K562 (cell line): Measurements from ENCODE around the gene CLDN10. TPM values are rescaled to one million over a fixed set of nuclear protein-coding genes. Genes with fewer than 3 reads are reported as not detected.

Experiments
- ATAC-seq: fragments of 200-7000 bp; cut with Tn5 transposase; 3 replicates; pipeline ENCODE4 v1.9.1; 2020; ENCODE audit warnings: moderate library complexity
- BruUV-seq: library from RNA; stranded (reverse); fragments of 400-500 nt; replicated peaks from 2 replicates; lab custom pipeline; 2021; lab: Mats Ljungman, UMichigan
- CTCF ChIA-PET: fragments of 300-600 bp; formaldehyde crosslinking; extraction: SDS; loops from one replicate; lab custom pipeline; 2021; ENCODE audit warnings: low intra/inter-chr PET ratio; lab: Yijun Ruan, JAX
- POLR2A ChIA-PET: fragments of 300-600, 350-650 bp; sonication (Branson Sonifier 250); formaldehyde crosslinking; extraction: SDS; loops from one replicate; lab custom pipeline; 2021; ENCODE audit warnings: antibody characterized with exemption, inconsistent platforms; lab: Yijun Ruan, JAX
- DNase-seq, 4 experiments: peaks; one replicate each; pipeline versions ENCODE4 v3.0.0 to v3.0.0-alpha.2; 2011 to 2018; ENCODE audit warnings: low spot score in 3 of 4, mixed read lengths in 3 of 4; ENCODE audit errors: extremely low read depth in 1 of 4
- FAIRE-seq: peaks from 2 replicates; lab custom pipeline; 2011; peaks lifted over from hg19 to GRCh38; lab: Jason Lieb, UNC
- H2AFZ ChIP-seq: 2 replicates; pipeline ENCODE4 v1.6.0; 2011; ENCODE audit warnings: low read depth, low read length, control low read depth, inconsistent platforms
- H3K27ac ChIP-seq: fragments of 200-600 bp; 3 replicates; pipeline ENCODE4 v1.8.0; 2011; ENCODE audit warnings: low read depth, mild to moderate bottlenecking, control low read depth, inconsistent platforms, low read length, moderate library complexity, mixed read lengths; ENCODE audit errors: extremely low read depth
- H3K27me3 ChIP-seq, 2 experiments: fragments of 300-600 bp in 1 of 2; 2 replicates in 1 of 2; 3 replicates in 1 of 2; pipeline versions ENCODE4 v1.6.0 to v1.8.0; 2011; ENCODE audit warnings: inconsistent platforms in 2 of 2, low read length in 2 of 2, mild to moderate bottlenecking in 1 of 2, mixed read lengths in 1 of 2, moderate library complexity in 1 of 2; ENCODE audit not compliant: control insufficient read depth in 2 of 2, insufficient read depth in 2 of 2
- H3K36me3 ChIP-seq: fragments of 300-600 bp; 3 replicates; pipeline ENCODE4 v1.8.0; 2011; ENCODE audit warnings: mild to moderate bottlenecking, low read length, inconsistent platforms; ENCODE audit not compliant: control insufficient read depth, insufficient read depth
- H3K4me1 ChIP-seq, 2 experiments: fragments of 200-600 bp in 1 of 2; replicated peaks in 1 of 2; 2 replicates in 1 of 2; 3 replicates in 1 of 2; pipeline versions ENCODE4 v1.5.1 to v1.8.0; 2011; ENCODE audit warnings: inconsistent platforms in 2 of 2, low read length in 2 of 2, mild to moderate bottlenecking in 1 of 2, mixed read lengths in 1 of 2, moderate library complexity in 1 of 2; ENCODE audit not compliant: control insufficient read depth in 2 of 2, insufficient read depth in 2 of 2
- H3K4me2 ChIP-seq: 2 replicates; pipeline ENCODE4 v1.6.1; 2011; ENCODE audit warnings: low read length, control low read depth, inconsistent platforms, mixed read lengths; ENCODE audit not compliant: insufficient read depth
- H3K4me3 ChIP-seq: fragments of 200-600 bp; sonication (generic), shearing (Covaris generic); 2 replicates; pipeline ENCODE4 v1.5.1; 2016; ENCODE audit warnings: control low read depth, inconsistent platforms
- H3K79me2 ChIP-seq: fragments of 200-600 bp; 3 replicates; pipeline ENCODE4 v1.8.0; 2011; ENCODE audit warnings: low read length, inconsistent platforms; ENCODE audit not compliant: control insufficient read depth, insufficient read depth
- H3K9ac ChIP-seq, 2 experiments: 2 replicates each; pipeline versions ENCODE4 v1.6.0 to v1.6.1; 2011; ENCODE audit warnings: low read depth in 2 of 2, low read length in 2 of 2, control low read depth in 1 of 2, inconsistent platforms in 1 of 2, mild to moderate bottlenecking in 1 of 2, mixed read lengths in 1 of 2; ENCODE audit not compliant: insufficient read depth in 1 of 2
- H3K9me1 ChIP-seq: one replicate; pipeline ENCODE4 v1.6.0; 2011; ENCODE audit warnings: inconsistent platforms, mild to moderate bottlenecking, low read length, moderate library complexity; ENCODE audit not compliant: control insufficient read depth, insufficient read depth
- H3K9me3 ChIP-seq: replicated peaks from 2 replicates; pipeline ENCODE4 v1.5.1; 2011; ENCODE audit warnings: low read depth, low read length, inconsistent platforms; ENCODE audit not compliant: control insufficient read depth, insufficient read depth
- H4K20me1 ChIP-seq: replicated peaks from 2 replicates; pipeline ENCODE4 v1.6.1; 2011; ENCODE audit warnings: low read length, inconsistent platforms, mixed read lengths; ENCODE audit not compliant: control insufficient read depth, insufficient read depth
- NBN ChIP-seq: fragments of 450-650 bp; IDR thresholded peaks from 2 replicates; pipeline ENCODE4 v1.6.1; 2016; ENCODE audit warnings: low read depth, mild to moderate bottlenecking
- NFE2L1 ChIP-seq: fragments of 450-650 bp; IDR thresholded peaks from 2 replicates; pipeline ENCODE4 v1.6.1; 2016; ENCODE audit warnings: missing genetic modification characterization, low read depth, mild to moderate bottlenecking, missing compliant biosample characterization, moderate library complexity, borderline replicate concordance
- TRIM25 ChIP-seq: fragments of 450-650 bp; IDR thresholded peaks from 2 replicates; pipeline ENCODE4 v1.7.0; 2016; ENCODE audit warnings: borderline replicate concordance
- WGBS: fragments of 100-300 bp; shearing (Covaris generic); methylation state at CpG from one replicate; pipeline ENCODE4 v1.1.6; 2016; ENCODE audit warnings: low coverage, mixed read lengths; ENCODE audit not compliant: insufficient coverage; ENCODE audit errors: missing lambda C conversion rate; 5-methylcytosine and 5-hydroxymethylcytosine counted together
- in situ Hi-C: fragments of 300-500 bp; cut with MboI; formaldehyde crosslinking; loops from 4 replicates; pipeline ENCODE4 v1.15.0; 2018; ENCODE audit warnings: inconsistent platforms, mixed read lengths
- intact Hi-C: fragments of 100-400 bp; cut with micrococcal nuclease; formaldehyde crosslinking; loops from 2 replicates; pipeline ENCODE4 v1.14.2; 2022
- polyA plus RNA-seq, 8 experiments: library from polyadenylated mRNA; depleted of rRNA in 4 of 8; stranded (reverse) in 5 of 8; unstranded in 3 of 8; fragments of >200 nt; fragmentation: Nextera tagmentation in 2 of 8; fragmentation: Illumina TruSeq in 1 of 8; extraction: Ambion mirVana in 2 of 8; extraction: Trizol in 1 of 8; gene quantifications; 2 replicates each; pipeline versions ENCODE4 v1.2.1 to v1.2.3, GENCODE V29; 2011 to 2014; ENCODE audit warnings: inconsistent platforms in 1 of 8, missing spikeins in 1 of 8
- total RNA-seq, 7 experiments: library from RNA; depleted of rRNA in 6 of 7; stranded (reverse); fragments of >200 nt in 6 of 7; fragmentation: Illumina TruSeq in 2 of 7; extraction: Trizol in 2 of 7; gene quantifications; 2 replicates each; pipeline versions ENCODE4 v1.2.1 to v1.2.3, GENCODE V29; 2011 to 2021; ENCODE audit warnings: low replicate concordance in 1 of 7
- TF ChIP-seq, protein P1 (sequence below): fragments of 450-650 bp; formaldehyde crosslinking; IDR thresholded peaks from 2 replicates; pipeline ENCODE4 v1.4.0; 2020; ENCODE audit warnings: mild to moderate bottlenecking, moderate library complexity

Gene CLDN10
- total and polyA plus RNA-seq, 9 of the 15 experiments (the other 6 are each of a cell fraction or from before 2014, with no cell fraction given) = not detected

- Histone ChIP-seq H3K79me2 (no peaks in the 10 kb centered on the region), H3K4me1 (no peaks in the 10 kb centered on the region), H3K27ac (no peak overlapping the region), H3K9ac (no peak overlapping the region), H3K36me3 (no peaks in the 10 kb centered on the region), H3K4me2 (no peak overlapping the region), H3K9me1 (no peaks in the 10 kb centered on the region), H3K9me3 (no peaks in the 10 kb centered on the region), H4K20me1 (no peaks in the 10 kb centered on the region), H3K27me3 (no peaks in the 10 kb centered on the region), H3K4me3 (no peak overlapping the region), H2AFZ (no peak overlapping the region)
- 3% methylated on average over 5 of the region's 5 CpGs for WGBS
- in situ Hi-C loops = no loop called here
- ATAC-seq = no peak
- ChIA-PET CTCF (no interaction called here), POLR2A (no interaction called here)
- intact Hi-C loops = no loop called here
- DNase-seq = no peak
- BruUV-seq = no TSS peak
- no peak for FAIRE-seq
- TF ChIP-seq TRIM25 = no peak
Measured at GRCh38 chr13:95570016-95570415, 17.5 kb downstream of the CLDN10 start.

DNA sequence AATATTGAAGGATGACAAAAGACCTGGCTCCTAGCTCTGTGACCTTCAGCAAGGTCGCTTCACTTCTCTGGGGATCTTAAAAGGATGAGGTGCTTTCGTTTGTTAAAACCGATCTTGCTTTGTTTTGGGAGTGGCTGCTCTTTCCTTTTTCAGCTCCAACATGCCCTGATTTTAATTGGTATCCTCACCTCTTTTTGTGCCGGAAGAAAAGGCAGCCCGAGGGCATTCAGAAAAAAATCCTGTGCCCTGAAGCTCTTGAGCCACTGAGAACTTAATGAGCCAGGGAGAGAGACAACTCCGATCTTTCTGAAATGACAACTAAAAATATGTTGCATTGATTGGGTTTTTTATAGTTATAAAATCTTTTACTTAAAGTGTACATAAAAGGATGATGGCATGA, 19.4 kb downstream of the CLDN10 start:
- H3K9me3 ChIP-seq = no peaks in the 10 kb centered on the region
- no peaks in the 10 kb centered on the region for H3K9me1 ChIP-seq
- H3K4me3 ChIP-seq = no peak overlapping the region
- ChIA-PET POLR2A (interaction anchor here (1.2 kb wide), 1 partner anchor 10 kb away, joined by 3 read pairs; no protein-coding TSS in a partner anchor), CTCF (no interaction called here)
- WGBS = 0% methylated on average over 6 of the region's 6 CpGs
- no peak overlapping the region for H3K27ac ChIP-seq
- DNase-seq (no peak), ATAC-seq (no peak), FAIRE-seq (no peak)
- intact Hi-C loops = no loop called here
- TF ChIP-seq NFE2L1 (tag) (no peak), NBN (no peak)
- TF ChIP-seq, protein P1, sequence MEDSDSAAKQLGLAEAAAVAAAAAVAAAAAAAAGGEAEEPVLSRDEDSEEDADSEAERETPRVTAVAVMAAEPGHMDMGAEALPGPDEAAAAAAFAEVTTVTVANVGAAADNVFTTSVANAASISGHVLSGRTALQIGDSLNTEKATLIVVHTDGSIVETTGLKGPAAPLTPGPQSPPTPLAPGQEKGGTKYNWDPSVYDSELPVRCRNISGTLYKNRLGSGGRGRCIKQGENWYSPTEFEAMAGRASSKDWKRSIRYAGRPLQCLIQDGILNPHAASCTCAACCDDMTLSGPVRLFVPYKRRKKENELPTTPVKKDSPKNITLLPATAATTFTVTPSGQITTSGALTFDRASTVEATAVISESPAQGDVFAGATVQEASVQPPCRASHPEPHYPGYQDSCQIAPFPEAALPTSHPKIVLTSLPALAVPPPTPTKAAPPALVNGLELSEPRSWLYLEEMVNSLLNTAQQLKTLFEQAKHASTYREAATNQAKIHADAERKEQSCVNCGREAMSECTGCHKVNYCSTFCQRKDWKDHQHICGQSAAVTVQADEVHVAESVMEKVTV = no peak
- no peaks in the 10 kb centered on the region; a peak in 1 of 5 replicates for H3K4me1 ChIP-seq
- no peak overlapping the region for H3K4me2 ChIP-seq
- no peaks in the 10 kb centered on the region for H3K79me2 ChIP-seq
- no peak overlapping the region for H3K9ac ChIP-seq
- in situ Hi-C loops = no loop called here
- no TSS peak for BruUV-seq
- H2AFZ ChIP-seq = no peak overlapping the region
- H3K27me3 ChIP-seq = peaks cover 0 to 7% of the 10 kb centered on the region in 2 experiments; a peak in 1 of 5 replicates
- no peaks in the 10 kb centered on the region for H3K36me3 ChIP-seq
- no peaks in the 10 kb centered on the region for H4K20me1 ChIP-seq
